DOHH2 (cell line): ENCODE measurements around the gene SYNPO2.

Experiments used
- H3F3A ChIP-seq: fragments of 200-600 bp; sonication (generic), shearing (Covaris generic); 2 replicates; pipeline ENCODE4 v1.6.0; 2016; ENCODE audit warnings: antibody characterized with exemption, mild to moderate bottlenecking; ENCODE audit not compliant: control insufficient read depth, insufficient read depth
- H3K27ac ChIP-seq: fragments of 200-600 bp; sonication (generic); 2 replicates; pipeline ENCODE4 v1.5.1; 2014; ENCODE audit warnings: low read depth, mild to moderate bottlenecking, low read length, moderate library complexity
- H3K27me3 ChIP-seq: fragments of 200-600 bp; sonication (generic); 2 replicates; pipeline ENCODE4 v1.6.1; 2014; ENCODE audit warnings: mild to moderate bottlenecking, low read length, mixed read lengths; ENCODE audit not compliant: control insufficient read depth
- H3K36me3 ChIP-seq: fragments of 200-600 bp; sonication (generic); 2 replicates; pipeline ENCODE4 v1.6.1; 2014; ENCODE audit warnings: mild to moderate bottlenecking, low read length, moderate library complexity, mixed read lengths; ENCODE audit not compliant: control insufficient read depth
- H3K4me1 ChIP-seq: fragments of 200-600 bp; sonication (generic); 2 replicates; pipeline ENCODE4 v1.6.1; 2014; ENCODE audit warnings: mild to moderate bottlenecking, low read length, mixed read lengths; ENCODE audit not compliant: control insufficient read depth
- H3K4me2 ChIP-seq: fragments of 200-600 bp; sonication (generic); 2 replicates; pipeline ENCODE4 v1.6.0; 2014; ENCODE audit warnings: mild to moderate bottlenecking, low read length, moderate library complexity
- H3K4me3 ChIP-seq: fragments of 200-600 bp; sonication (generic); 2 replicates; pipeline ENCODE4 v1.5.1; 2014; ENCODE audit warnings: mild to moderate bottlenecking, low read length, mixed read lengths
- H3K79me2 ChIP-seq: fragments of 200-600 bp; sonication (generic); 2 replicates; pipeline ENCODE4 v1.6.1; 2014; ENCODE audit warnings: mild to moderate bottlenecking, low read length, mixed read lengths; ENCODE audit not compliant: control insufficient read depth
- H3K9me2 ChIP-seq: fragments of 200-600 bp; sonication (generic); replicated peaks from 2 replicates; pipeline ENCODE4 v1.6.1; 2014; ENCODE audit warnings: mild to moderate bottlenecking, low read length, mixed read lengths; ENCODE audit not compliant: control insufficient read depth
- H3K9me3 ChIP-seq: fragments of 200-600 bp; sonication (generic); 2 replicates; pipeline ENCODE4 v1.6.1; 2014; ENCODE audit warnings: antibody characterized with exemption, low read length, mixed read lengths; ENCODE audit not compliant: control insufficient read depth, insufficient read depth
- H4K20me1 ChIP-seq: fragments of 200-600 bp; sonication (generic); 2 replicates; pipeline ENCODE4 v1.6.0; 2014; ENCODE audit warnings: low read depth, mild to moderate bottlenecking, antibody characterized with exemption, low read length, moderate library complexity; ENCODE audit not compliant: control insufficient read depth, insufficient read depth
- CTCF ChIP-seq: fragments of 200-600 bp; sonication (generic); IDR thresholded peaks from one replicate; pipeline ENCODE4 v1.5.1; 2014; ENCODE audit warnings: antibody characterized with exemption, mild to moderate bottlenecking, low read depth, low read length; ENCODE audit not compliant: poor library complexity, severe bottlenecking
- EZH2phosphoT487 ChIP-seq: fragments of 200-600 bp; sonication (generic); IDR thresholded peaks from 2 replicates; pipeline ENCODE4 v1.6.1; 2017; ENCODE audit warnings: borderline replicate concordance, mild to moderate bottlenecking, antibody characterized with exemption, low read length, moderate library complexity, mixed read lengths

SYNPO2 gene

DNA sequence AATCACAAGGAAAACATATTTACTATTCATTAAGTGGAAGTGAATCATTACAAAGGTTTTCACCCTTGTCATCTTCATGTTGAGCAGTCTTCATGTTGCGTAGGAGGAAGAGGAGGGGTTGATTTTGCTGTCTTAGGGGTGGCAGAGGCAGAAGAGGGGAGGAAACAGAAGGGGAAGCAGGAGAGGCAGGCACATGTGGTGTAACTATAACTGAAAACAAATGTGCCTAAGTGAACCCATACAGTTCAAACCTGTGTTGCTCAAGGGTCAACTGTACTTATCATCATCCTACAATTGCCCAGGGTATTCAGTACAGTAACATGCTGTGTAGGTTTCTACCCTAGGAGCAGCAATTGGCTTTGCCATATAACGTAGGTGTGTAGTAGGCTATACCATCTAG lies 47.2 kb downstream of the SYNPO2 start:
- Histone ChIP-seq H3F3A (no peaks in the 10 kb centered on the region), H3K27ac (no peak overlapping the region), H3K4me3 (no peak overlapping the region)

DNA sequence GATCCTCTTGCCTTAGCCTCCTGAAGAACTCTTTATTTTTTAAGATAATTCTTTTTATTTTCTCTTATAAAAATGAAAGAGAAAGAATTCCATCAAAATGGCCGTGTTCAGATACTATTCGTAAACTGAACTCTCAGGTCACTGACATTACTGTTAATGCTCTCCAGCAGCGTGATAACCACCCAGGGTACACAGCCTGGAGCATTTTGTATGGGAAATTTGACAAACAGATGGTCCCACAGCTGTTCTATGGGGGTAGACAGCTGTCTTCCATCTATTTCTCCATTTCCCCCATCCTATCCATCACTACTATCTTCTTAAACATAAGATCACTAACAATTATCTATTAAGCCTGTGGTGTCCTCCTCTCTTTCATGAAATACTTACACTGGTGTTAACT lies 47.8 kb downstream of the SYNPO2 start:
- H3K79me2 ChIP-seq = no peaks in the 10 kb centered on the region
- TF ChIP-seq CTCF = no peak
- no peak for TF ChIP-seq EZH2phosphoT487
- H3K27ac ChIP-seq = no peak overlapping the region

More for the DNA sequence above, 47.2 kb downstream of the SYNPO2 start:
- no peaks in the 10 kb centered on the region for H4K20me1 ChIP-seq
- H3K36me3 ChIP-seq = no peaks in the 10 kb centered on the region
- no peaks in the 10 kb centered on the region for H3K9me2 ChIP-seq
- H3K9me3 ChIP-seq = no peaks in the 10 kb centered on the region
- H3K4me2 ChIP-seq = no peak overlapping the region
- no peaks in the 10 kb centered on the region for H3K79me2 ChIP-seq
- H3K4me1 ChIP-seq = no peaks in the 10 kb centered on the region
- TF ChIP-seq CTCF (no peak), EZH2phosphoT487 (no peak)
- H3K27me3 ChIP-seq = peaks cover 2% of the 10 kb centered on the region; the same call in 1 of the 2 replicates

DNA sequence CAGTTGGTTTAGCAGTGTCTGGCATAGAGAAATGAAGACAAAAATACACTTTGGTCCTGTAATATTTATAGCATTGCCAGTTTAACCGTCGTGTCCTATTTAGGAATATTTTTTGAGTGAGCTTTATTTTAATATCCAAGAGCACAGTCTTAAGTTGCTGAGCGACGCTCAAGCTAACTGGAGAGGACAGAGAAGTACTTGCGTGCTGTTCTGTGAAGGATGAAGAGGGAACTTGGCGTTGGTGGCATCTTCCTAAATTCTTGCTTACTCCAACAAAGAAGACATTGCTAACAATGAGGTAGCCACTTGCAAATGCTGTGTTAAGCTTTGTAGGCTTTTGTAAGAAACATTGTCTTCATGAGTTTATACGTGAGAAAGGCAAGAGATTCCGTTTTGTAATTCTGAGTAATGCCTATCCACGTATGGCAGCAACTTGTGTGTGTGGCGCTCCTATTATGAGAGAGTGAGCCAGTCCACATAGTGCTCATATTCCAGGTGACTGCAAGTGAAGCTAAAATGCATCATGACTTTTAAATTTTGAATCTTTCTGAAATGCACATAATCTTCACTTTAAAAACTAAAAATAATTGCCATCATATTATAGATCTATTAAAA lies 50.6 kb downstream of the SYNPO2 start:
- H3F3A ChIP-seq = no peaks in the 10 kb centered on the region
- no peaks in the 10 kb centered on the region for H3K9me2 ChIP-seq
- no peaks in the 10 kb centered on the region for H3K36me3 ChIP-seq
- no peak overlapping the region for H3K4me2 ChIP-seq
- no peaks in the 10 kb centered on the region for H4K20me1 ChIP-seq
- H3K4me1 ChIP-seq = no peaks in the 10 kb centered on the region
- H3K27me3 ChIP-seq = peaks cover 4% of the 10 kb centered on the region; the same call in 1 of the 2 replicates
- no peaks in the 10 kb centered on the region for H3K9me3 ChIP-seq
- H3K4me3 ChIP-seq = no peak overlapping the region
- H3K79me2 ChIP-seq = no peaks in the 10 kb centered on the region
- no peak for TF ChIP-seq EZH2phosphoT487
- TF ChIP-seq CTCF = no peak
- H3K27ac ChIP-seq = no peak overlapping the region

More for the DNA sequence above, 47.8 kb downstream of the SYNPO2 start:
- peaks cover 2% of the 10 kb centered on the region; the same call in 1 of the 2 replicates for H3K27me3 ChIP-seq
- no peaks in the 10 kb centered on the region for H4K20me1 ChIP-seq
- no peak overlapping the region for H3K4me3 ChIP-seq
- no peaks in the 10 kb centered on the region for H3K9me2 ChIP-seq
- no peaks in the 10 kb centered on the region for H3K36me3 ChIP-seq
- H3K4me2 ChIP-seq = no peak overlapping the region
- H3F3A ChIP-seq = no peaks in the 10 kb centered on the region
- no peaks in the 10 kb centered on the region for H3K4me1 ChIP-seq
- no peaks in the 10 kb centered on the region for H3K9me3 ChIP-seq
